Mesendoderm (in vitro differentiated cells): ENCODE data around the gene PTPRG.

ENCODE experiments used
- DNase-seq: peaks from one replicate; pipeline ENCODE4 v3.0.0; 2013
- H2AK5ac ChIP-seq: 2 replicates; pipeline ENCODE4 v1.6.1; 2013; ENCODE audit warnings: low read length, inconsistent platforms
- H2BK120ac ChIP-seq: 2 replicates; pipeline ENCODE4 v1.6.1; 2013; ENCODE audit warnings: low read depth, mild to moderate bottlenecking, low read length, moderate library complexity, mixed read lengths
- H2BK15ac ChIP-seq: replicated peaks from 2 replicates; pipeline ENCODE4 v1.6.1; 2013; ENCODE audit warnings: low read depth, mild to moderate bottlenecking, moderate library complexity
- H2BK5ac ChIP-seq: 2 replicates; pipeline ENCODE4 v1.6.1; 2013; ENCODE audit warnings: low read length, inconsistent platforms
- H3K18ac ChIP-seq: 2 replicates; pipeline ENCODE4 v1.6.1; 2013; ENCODE audit warnings: mild to moderate bottlenecking, low read length, mixed read lengths
- H3K23ac ChIP-seq: one replicate; pipeline ENCODE4 v1.6.1; 2013; ENCODE audit warnings: low read length
- H3K27ac ChIP-seq: 2 replicates; pipeline ENCODE4 v1.5.1; 2013; ENCODE audit warnings: low read depth, mild to moderate bottlenecking, inconsistent platforms, low read length, moderate library complexity
- H3K27me3 ChIP-seq: 2 replicates; pipeline ENCODE4 v1.6.1; 2013; ENCODE audit warnings: low read length, control low read depth, mild to moderate bottlenecking, inconsistent platforms; ENCODE audit not compliant: insufficient read depth, poor library complexity
- H3K36me3 ChIP-seq: 2 replicates; pipeline ENCODE4 v1.6.1; 2013; ENCODE audit warnings: low read length, inconsistent platforms; ENCODE audit not compliant: control insufficient read depth, insufficient read depth
- H3K4ac ChIP-seq: one replicate; pipeline ENCODE4 v1.6.1; 2013; ENCODE audit warnings: low read depth, mild to moderate bottlenecking, low read length, moderate library complexity
- H3K4me1 ChIP-seq: 2 replicates; pipeline ENCODE4 v1.6.1; 2013; ENCODE audit warnings: low read depth, low read length, inconsistent platforms; ENCODE audit not compliant: control insufficient read depth
- H3K4me2 ChIP-seq: 2 replicates; pipeline ENCODE4 v1.6.1; 2013; ENCODE audit warnings: low read length
- H3K4me3 ChIP-seq: 2 replicates; pipeline ENCODE4 v1.5.1; 2013; ENCODE audit warnings: mild to moderate bottlenecking, low read length
- H3K56ac ChIP-seq: one replicate; pipeline ENCODE4 v1.6.1; 2013; ENCODE audit warnings: low read length
- H3K79me1 ChIP-seq: 2 replicates; pipeline ENCODE4 v1.6.1; 2013; ENCODE audit warnings: low read length, inconsistent platforms
- H3K79me2 ChIP-seq: 2 replicates; pipeline ENCODE4 v1.6.1; 2013; ENCODE audit warnings: mild to moderate bottlenecking, low read length; ENCODE audit not compliant: control insufficient read depth, insufficient read depth
- H3K9ac ChIP-seq: 2 replicates; pipeline ENCODE4 v1.6.1; 2013; ENCODE audit warnings: low read length, inconsistent platforms
- H4K5ac ChIP-seq: one replicate; pipeline ENCODE4 v1.6.1; 2013; ENCODE audit warnings: low read length
- H4K8ac ChIP-seq: one replicate; pipeline ENCODE4 v1.6.1; 2013; ENCODE audit warnings: low read depth, mild to moderate bottlenecking, control low read depth, low read length, moderate library complexity
- WGBS: extraction: QIAGEN DNeasy Blood & Tissue Kit; methylation state at CpG from one replicate; pipeline ENCODE4 v1.1.7; 2013; ENCODE audit warnings: low lambda C conversion rate, missing lambda C conversion rate; ENCODE audit not compliant: insufficient coverage; ENCODE audit errors: extremely low coverage; 5-methylcytosine and 5-hydroxymethylcytosine counted together

The PTPRG gene

DNA sequence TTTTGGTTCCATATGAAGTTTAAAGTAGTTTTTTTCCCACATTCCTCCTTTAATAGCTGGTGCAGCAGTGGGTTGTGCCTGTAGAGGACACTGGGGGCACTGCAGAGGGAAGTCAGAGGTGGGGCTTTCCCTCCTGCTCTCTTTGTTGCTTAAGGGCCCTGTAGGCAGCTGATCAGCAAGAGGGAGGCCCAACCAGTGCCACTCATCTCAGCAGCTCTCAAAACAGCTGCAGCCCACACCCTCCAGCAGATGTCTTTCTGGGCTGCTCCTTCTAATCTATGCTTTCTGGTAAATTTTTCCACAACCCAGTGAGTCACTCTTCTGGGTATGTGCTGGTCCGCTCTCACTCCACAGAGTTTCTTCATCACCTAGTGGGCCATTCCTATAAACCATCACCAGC lies 548.2 kb downstream of the PTPRG start:
- Histone ChIP-seq H3K9ac (no peak overlapping the region), H2BK5ac (no peak overlapping the region), H3K79me1 (peaks cover 6% of the 10 kb centered on the region), H3K27me3 (no peaks in the 10 kb centered on the region), H3K23ac (no peak overlapping the region), H3K4me1 (no peaks in the 10 kb centered on the region), H3K36me3 (no peaks in the 10 kb centered on the region), H3K4me2 (no peak overlapping the region), H3K56ac (no peak overlapping the region), H3K27ac (no peak overlapping the region), H2BK120ac (no peak overlapping the region), H2AK5ac (no peak overlapping the region), H3K79me2 (no peaks in the 10 kb centered on the region), H3K18ac (no peak overlapping the region), H3K4me3 (no peak overlapping the region), H4K8ac (no peak overlapping the region), H4K5ac (no peak overlapping the region), H3K4ac (no peak overlapping the region), H2BK15ac (no peak overlapping the region)
- DNase-seq: peak; percentile 80
- WGBS: no CpG with 5 or more reads among the region's 1 CpG

DNA sequence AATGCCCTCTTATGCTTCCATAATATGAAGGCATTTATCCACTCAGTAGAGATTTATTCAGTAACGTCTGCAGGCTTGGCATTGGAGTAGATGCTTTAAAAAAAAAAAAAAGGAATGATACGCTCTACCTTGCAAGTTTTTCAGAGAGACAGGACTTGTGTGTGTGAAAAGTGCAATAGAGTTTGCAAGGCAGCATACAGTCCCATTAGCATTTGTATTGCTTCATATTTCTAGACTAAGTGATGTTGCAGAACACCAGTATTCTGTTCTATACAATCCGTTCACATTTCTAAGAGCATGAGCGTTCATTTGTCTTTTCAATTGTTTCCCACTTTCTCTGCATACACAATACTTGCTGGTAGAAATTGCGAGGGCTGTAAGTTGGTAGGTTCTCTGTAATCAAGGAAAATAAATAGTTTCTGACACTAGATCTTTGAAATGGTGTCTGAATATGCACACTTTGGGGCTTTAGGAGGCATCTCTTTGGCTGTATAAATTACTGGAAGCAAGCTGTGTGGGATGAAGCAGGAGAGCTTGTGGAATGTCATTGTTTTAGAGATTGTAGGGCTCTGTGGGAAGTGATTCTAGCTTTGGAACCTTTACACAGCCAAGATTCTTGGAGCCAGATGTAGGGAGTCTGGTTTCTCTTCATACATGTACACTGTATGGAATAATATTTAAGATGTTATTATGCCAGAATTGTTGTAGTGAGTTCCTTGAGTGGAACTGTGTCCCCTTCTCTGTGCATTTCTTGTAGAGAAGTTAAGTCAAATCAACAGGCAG lies 549.3 kb downstream of the PTPRG start:
- Histone ChIP-seq H3K9ac (no peak overlapping the region), H3K4me3 (no peak overlapping the region), H2BK5ac (no peak overlapping the region), H3K18ac (no peak overlapping the region), H3K27me3 (no peaks in the 10 kb centered on the region), H4K8ac (no peak overlapping the region), H3K23ac (no peak overlapping the region), H3K4me1 (no peaks in the 10 kb centered on the region), H4K5ac (no peak overlapping the region), H3K27ac (no peak overlapping the region), H3K36me3 (no peaks in the 10 kb centered on the region), H2AK5ac (no peak overlapping the region), H3K79me1 (peaks cover 6% of the 10 kb centered on the region), H3K56ac (no peak overlapping the region), H2BK120ac (no peak overlapping the region), H3K79me2 (no peaks in the 10 kb centered on the region), H2BK15ac (no peak overlapping the region), H3K4ac (no peak overlapping the region), H3K4me2 (no peak overlapping the region)
- DNase-seq: no peak
- no CpG with 5 or more reads among the region's 5 CpGs for WGBS

DNA sequence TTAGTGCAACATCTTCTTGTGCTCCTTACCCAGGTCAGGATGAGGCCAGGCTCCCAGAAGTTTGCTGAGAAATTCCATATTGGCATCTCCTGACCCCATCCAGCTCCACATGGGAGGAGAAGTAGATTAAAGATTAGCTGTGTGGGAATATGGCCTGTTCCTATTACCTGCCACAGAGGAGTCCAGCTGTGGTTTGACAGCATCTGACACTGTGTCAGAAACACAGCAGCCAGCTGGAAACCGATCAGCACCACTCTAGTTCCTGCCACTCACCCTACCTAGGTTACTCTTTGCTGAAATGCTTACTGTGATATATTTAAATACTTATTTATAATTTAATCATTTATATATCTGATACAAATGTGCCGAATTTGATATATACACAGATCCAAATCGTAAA lies 551.7 kb downstream of the PTPRG start:
- Histone ChIP-seq H2BK15ac (no peak overlapping the region), H3K27me3 (no peaks in the 10 kb centered on the region), H3K4ac (no peak overlapping the region), H3K18ac (no peak overlapping the region), H3K56ac (no peak overlapping the region), H2AK5ac (no peak overlapping the region), H3K4me3 (no peak overlapping the region), H2BK120ac (no peak overlapping the region), H3K79me2 (no peaks in the 10 kb centered on the region), H3K4me1 (no peaks in the 10 kb centered on the region), H3K23ac (no peak overlapping the region), H3K27ac (no peak overlapping the region), H4K8ac (no peak overlapping the region), H4K5ac (no peak overlapping the region), H2BK5ac (no peak overlapping the region), H3K9ac (no peak overlapping the region), H3K79me1 (peaks cover 6% of the 10 kb centered on the region), H3K36me3 (no peaks in the 10 kb centered on the region), H3K4me2 (no peak overlapping the region)
- no peak for DNase-seq
- WGBS: 100% methylated on average over 2 of the region's 3 CpGs

DNA sequence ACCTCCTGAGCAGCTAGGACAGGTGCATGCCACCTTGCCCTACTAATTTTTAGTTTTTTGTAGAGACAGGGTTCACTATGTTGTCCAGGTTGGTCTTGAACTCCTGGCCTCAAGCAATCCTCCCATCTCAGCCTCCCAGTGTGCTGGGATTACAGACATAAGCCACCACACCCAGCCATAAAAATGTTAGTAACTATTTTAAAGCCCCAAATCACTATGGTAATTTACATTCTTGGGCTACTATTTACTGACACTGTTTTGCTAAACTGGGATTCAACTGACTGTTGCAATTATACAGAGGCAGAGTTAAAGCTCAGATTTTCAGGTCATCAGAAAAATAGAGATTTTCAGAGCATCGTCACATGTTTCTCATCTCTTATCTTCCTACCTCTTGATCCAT lies 553.4 kb downstream of the PTPRG start:
- Histone ChIP-seq H2BK120ac (no peak overlapping the region), H3K18ac (no peak overlapping the region), H3K27ac (no peak overlapping the region), H3K79me2 (no peaks in the 10 kb centered on the region), H4K5ac (no peak overlapping the region), H3K36me3 (no peaks in the 10 kb centered on the region), H3K56ac (no peak overlapping the region), H3K23ac (no peak overlapping the region), H2AK5ac (no peak overlapping the region), H2BK5ac (no peak overlapping the region), H3K4me3 (no peak overlapping the region), H3K9ac (no peak overlapping the region), H2BK15ac (no peak overlapping the region), H4K8ac (no peak overlapping the region), H3K4me1 (no peaks in the 10 kb centered on the region), H3K27me3 (no peaks in the 10 kb centered on the region), H3K4ac (no peak overlapping the region), H3K79me1 (peaks cover 4% of the 10 kb centered on the region), H3K4me2 (no peak overlapping the region)
- DNase-seq: no peak
- no CpG with 5 or more reads among the region's 1 CpG for WGBS

DNA sequence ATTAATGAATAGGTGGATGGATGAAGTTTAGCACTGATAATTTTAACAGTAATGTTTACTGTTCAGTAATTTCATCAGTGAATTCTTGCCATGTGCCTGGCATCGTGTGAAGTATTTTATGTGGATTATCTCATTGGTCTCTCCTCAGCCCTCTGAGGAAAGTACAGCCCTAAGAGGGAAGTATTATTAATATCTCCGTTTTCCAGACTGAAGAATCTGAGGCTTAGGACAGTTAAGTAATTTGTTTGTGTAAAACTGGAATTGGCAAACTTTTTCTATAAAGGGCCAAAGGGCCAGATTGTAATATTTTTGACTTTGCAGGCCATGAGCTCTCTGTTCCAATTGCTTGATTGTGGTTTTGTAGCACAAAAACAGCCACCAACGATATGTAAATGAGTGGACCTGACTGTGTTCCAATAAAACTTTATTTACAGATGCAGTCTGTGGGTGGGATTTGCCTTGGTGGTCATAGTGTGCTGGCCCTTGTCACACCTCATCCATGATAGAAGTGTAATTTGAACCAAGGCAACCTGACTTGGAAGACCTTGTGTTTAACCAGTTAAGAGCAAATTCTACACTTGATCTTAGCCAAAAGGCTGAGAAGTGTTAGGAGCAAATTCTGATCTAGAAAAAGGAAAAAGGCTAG lies 556.7 kb downstream of the PTPRG start:
- H3K18ac ChIP-seq: no peak overlapping the region
- H2BK15ac ChIP-seq: no peak overlapping the region
- no peak overlapping the region for H4K5ac ChIP-seq
- H3K36me3 ChIP-seq: no peaks in the 10 kb centered on the region
- no peak overlapping the region for H2AK5ac ChIP-seq
- no peak overlapping the region for H3K23ac ChIP-seq
- H3K4me2 ChIP-seq: no peak overlapping the region
- no peaks in the 10 kb centered on the region for H3K79me1 ChIP-seq
- no peaks in the 10 kb centered on the region for H3K27me3 ChIP-seq
- H3K4me1 ChIP-seq: no peaks in the 10 kb centered on the region
- H3K56ac ChIP-seq: no peak overlapping the region
- no peak overlapping the region for H3K4me3 ChIP-seq
- H3K4ac ChIP-seq: no peak overlapping the region
- H3K27ac ChIP-seq: no peak overlapping the region
- no peak overlapping the region for H4K8ac ChIP-seq
- no CpG with 5 or more reads among the region's 3 CpGs for WGBS
- no peak for DNase-seq
- no peak overlapping the region for H3K9ac ChIP-seq
- H3K79me2 ChIP-seq: no peaks in the 10 kb centered on the region
- H2BK5ac ChIP-seq: no peak overlapping the region
- H2BK120ac ChIP-seq: no peak overlapping the region
